Kidney capillary endothelial cell (primary cell): Measurements from ENCODE around the gene BCL11B.

Experiments
- DNase-seq: peaks from one replicate; pipeline ENCODE4 v3.0.0-alpha.2; 2018; ENCODE audit warnings: low spot score

Gene BCL11B

GRCh38 chr14:99224116-99224910 is 47.7 kb downstream of the BCL11B start:
- no peak for DNase-seq

DNA sequence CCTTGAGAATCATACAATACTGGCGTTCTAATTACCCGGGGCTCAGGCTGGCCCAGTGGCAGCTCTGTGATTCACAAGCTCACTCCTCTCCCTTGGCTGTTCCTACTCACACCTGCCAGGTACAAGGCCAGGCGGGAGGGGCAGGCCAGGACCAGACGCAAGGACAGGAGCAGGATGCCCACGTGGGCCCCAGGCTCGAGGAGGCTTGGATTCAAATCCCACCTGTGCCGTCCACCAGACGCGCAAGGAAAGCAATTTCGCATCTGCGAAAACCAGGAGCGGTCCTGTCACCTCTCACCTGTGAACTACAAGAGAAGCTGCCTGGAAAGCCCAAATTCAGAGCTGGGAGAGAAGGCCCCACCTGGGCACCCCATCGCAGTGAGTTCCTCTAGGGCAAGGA is 50.6 kb downstream of the BCL11B start:
- DNase-seq: no peak

DNA sequence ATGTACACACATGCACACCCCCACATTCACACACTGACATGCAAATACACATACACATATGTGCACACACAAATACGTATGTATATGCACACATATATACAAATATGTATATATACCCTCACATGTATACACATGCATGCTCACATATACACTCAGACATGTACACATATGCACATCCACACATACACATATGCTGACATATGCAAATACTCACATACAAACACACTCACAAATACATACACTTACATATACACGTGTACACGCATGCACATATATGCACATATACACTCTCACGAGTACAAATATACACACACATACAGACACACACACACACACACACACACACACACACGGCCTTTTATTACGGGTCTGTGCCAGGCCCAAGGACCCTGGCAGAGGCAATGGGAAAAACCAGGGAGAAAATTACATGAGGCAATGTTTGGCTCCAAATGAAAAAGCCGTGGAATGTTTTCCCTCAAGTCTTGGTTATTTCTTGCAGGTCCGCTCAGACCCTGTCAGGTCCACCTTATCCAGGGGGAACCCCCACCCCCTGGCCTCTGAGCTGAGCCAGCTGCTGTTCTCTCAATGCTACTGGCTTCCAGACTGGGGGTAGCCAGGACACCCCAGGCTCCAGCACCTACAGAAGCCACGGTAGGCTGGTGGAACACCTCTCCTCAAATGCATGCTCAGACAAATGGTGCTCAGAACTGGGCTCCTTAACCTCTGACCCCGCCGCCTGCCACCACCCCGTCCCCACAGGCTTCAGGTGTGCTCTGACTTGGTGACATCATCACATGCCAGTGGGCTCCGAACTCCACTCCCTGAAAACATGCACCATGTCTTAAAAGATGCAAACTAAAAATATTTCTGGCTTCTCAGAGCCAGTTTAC is 54.7 kb downstream of the BCL11B start:
- no peak for DNase-seq

- DNase-seq: no peak
These were observed 55.8 kb downstream of the BCL11B start for GRCh38 chr14:99216191-99216590.

- DNase-seq: no peak
These were observed 56.7 kb downstream of the BCL11B start for GRCh38 chr14:99215277-99215676.

DNA sequence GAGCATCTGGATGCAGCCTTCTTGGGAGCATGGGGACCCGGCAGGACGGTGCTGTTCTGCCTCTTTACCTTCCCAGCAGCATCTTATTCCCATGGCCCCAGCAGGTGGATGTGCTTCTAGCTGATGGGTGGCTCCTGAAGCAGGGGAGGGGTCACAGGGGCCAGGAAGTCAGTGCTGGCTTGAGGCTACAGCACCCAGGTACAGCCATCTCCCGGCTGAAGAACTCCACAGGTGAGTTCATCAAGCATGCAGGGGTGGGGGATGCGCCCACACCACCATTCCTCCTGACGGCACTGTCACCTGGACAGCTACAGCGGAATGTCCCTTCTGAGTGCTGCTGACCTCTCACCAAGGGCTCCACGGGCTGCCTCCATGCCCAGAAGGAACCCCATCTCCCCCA is 57.3 kb downstream of the BCL11B start:
- no peak for DNase-seq

GRCh38 chr14:99213527-99213971 is 58.4 kb downstream of the BCL11B start:
- no peak for DNase-seq

DNA sequence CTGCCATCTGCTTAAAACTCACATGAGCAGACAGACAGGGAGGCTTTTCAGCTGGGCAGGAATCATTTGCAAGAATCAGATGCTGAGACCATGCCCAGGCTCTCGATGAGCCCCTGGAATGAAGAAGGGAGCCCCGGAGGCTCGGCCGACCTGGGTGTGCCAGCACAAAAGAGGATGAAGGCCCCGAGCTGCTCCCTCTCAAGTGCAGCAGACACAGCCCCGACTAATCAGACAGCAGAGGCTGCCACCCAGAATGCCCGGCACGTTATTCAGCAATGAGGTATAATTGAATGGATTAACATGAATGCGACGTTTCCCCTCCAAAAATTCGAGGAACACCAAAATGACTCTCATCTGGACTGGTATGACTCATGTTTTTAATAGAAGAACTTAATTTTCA is 58.9 kb downstream of the BCL11B start:
- no peak for DNase-seq

- DNase-seq: no peak
These were observed 59.4 kb downstream of the BCL11B start for GRCh38 chr14:99212646-99213045.

- DNase-seq: no peak
These were observed 59.8 kb downstream of the BCL11B start for GRCh38 chr14:99212199-99212598.

DNA sequence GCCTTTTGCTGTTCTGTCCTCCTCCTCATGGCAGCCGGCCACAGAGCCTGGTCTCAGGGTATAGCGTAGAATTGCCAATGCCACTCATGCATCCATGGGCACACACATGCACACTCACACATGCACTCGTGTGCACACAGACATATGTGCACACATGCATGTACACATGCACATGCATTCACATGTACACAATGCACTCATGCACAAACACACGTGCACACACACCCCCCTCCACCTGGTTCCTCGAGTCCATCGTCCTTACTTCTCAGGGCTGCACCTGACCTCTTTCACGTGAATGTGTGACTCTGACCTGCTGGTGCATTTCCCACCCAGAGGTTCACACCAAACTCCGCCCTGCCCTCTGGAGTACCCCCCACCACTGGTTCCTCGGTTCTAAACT is 60.6 kb downstream of the BCL11B start:
- no peak for DNase-seq

- no peak for DNase-seq
These were observed 61.7 kb downstream of the BCL11B start for GRCh38 chr14:99210333-99210732.

- no peak for DNase-seq
These were observed 62.6 kb downstream of the BCL11B start for GRCh38 chr14:99209409-99209808.

DNA sequence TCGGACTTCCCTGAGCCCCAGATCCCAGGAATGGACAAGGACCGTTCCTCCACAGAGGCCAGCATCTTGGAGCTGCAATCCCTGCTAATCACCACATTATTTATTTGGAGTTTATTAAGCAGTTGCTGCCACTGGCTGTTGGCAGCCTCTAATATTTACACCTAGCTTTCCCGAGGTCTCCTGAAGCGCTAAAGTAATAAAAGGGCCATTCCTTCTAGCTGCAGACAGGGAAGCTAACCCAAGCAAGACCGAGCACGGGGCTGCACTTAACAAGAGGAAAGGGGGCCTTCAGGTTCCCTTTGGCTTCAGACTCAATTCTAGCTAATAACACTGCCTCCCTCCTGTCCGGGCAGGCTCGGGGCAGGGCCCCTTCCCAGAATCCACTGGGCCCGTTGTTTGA is 63.7 kb downstream of the BCL11B start:
- DNase-seq: no peak

DNA sequence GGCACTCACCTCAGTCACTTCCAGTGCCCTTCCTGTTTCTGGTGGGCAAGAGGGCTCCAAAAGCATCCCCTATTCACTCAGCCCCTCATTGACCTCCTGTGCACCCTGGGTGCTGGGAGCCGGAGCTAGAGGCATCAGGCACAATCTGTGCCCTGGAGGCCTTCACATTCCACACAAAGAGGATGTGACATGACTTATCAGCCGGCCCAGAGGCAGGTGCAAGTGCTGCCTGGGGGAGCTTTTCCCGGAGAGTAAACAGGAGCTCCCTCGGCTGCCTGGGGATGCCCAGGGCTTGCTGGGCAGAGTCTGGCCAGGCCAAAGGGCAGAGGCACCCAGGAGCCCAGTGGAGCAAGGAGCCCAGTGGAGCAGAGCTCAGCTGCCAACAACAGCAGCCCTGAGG is 64.5 kb downstream of the BCL11B start:
- no peak for DNase-seq

GRCh38 chr14:99206090-99206489 is 65.9 kb downstream of the BCL11B start:
- DNase-seq: no peak

- DNase-seq: no peak
These were observed 66.8 kb downstream of the BCL11B start for GRCh38 chr14:99205086-99205688.

GRCh38 chr14:99203801-99204200 is 68.2 kb downstream of the BCL11B start:
- no peak for DNase-seq

DNA sequence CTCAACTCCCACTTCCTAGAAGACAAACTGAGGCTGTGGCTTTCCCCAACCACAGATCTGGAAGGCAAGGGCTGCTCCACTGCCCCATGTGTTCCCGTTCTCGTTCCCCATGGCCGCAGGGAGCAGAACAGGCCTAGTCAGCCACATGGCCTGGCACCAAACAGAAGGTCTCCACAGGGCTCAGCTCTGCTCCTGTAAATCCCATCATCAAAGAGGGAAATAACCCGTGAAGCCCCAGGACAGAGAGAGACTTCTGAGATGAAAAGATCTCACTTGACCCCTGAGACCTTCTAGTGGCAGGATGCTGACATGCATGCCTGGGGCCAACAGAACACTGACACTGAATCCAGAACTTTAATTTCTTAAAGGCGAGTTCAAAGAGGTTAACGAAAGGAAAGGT is 68.9 kb downstream of the BCL11B start:
- DNase-seq: no peak

GRCh38 chr14:99202516-99202915 is 69.5 kb downstream of the BCL11B start:
- DNase-seq: no peak

- no peak for DNase-seq
These were observed 70.5 kb downstream of the BCL11B start for GRCh38 chr14:99201351-99202073.

DNA sequence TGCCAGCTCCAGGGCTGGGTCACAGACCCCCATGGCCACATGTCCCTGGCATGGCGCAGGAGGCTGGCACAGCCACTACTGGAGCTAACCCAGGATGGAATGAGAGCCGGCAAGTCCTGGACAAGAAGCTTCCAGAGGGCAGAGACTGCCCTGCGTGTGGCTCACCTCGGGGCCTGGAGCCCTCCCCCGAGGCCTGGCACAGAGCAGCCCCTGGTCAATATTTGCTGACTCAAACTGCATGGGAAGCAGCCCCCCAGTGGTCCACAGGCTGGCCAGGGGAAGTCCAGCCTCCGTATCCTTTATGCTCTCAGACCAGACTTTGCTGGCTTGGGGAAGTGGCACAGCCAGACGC is 71.4 kb downstream of the BCL11B start:
- DNase-seq: no peak
